B cell (primary cell): Measurements from ENCODE around the gene VASN. TPM values are rescaled to one million over a fixed set of nuclear protein-coding genes. Genes with fewer than 3 reads are reported as not detected.

Source experiments
- ATAC-seq: fragments of 200-7000 bp; cut with Tn5 transposase; one replicate; pipeline ENCODE4 v1.10.0; 2021; ENCODE audit warnings: low read depth, mild to moderate bottlenecking, moderate number of reproducible peaks, moderate library complexity
- CTCF ChIA-PET: fragments of 350-600 bp; sonication (Branson Sonifier 250); formaldehyde crosslinking; loops from one replicate; lab custom pipeline; 2021; ENCODE audit warnings: antibody characterized with exemption, inconsistent platforms; lab: Charles Lee
- POLR2A ChIA-PET: fragments of 350-600 bp; sonication (Branson Sonifier 250); formaldehyde crosslinking; loops from one replicate; lab custom pipeline; 2021; ENCODE audit warnings: antibody characterized with exemption; lab: Charles Lee
- DNase-seq: peaks from one replicate; pipeline ENCODE4 v3.0.0; 2013
- H2AFZ ChIP-seq: 2 replicates; pipeline ENCODE4 v1.6.1; 2012; ENCODE audit warnings: mild to moderate bottlenecking, low read depth, low read length; ENCODE audit not compliant: insufficient read depth, poor library complexity, severe bottlenecking
- H3K27ac ChIP-seq, 2 donors: 1 replicate in 1 of 2; 2 replicates in 1 of 2; pipeline ENCODE4 v1.5.1; 2012 to 2013; ENCODE audit warnings: low read length in 2 of 2, mild to moderate bottlenecking in 2 of 2, moderate library complexity in 1 of 2
- H3K27me3 ChIP-seq, 4 experiments: fragments of 200-600 bp in 1 of 4; sonication (generic) in 1 of 4; replicated peaks in 1 of 4; 1 replicate in 2 of 4; 2 replicates in 2 of 4; pipeline versions ENCODE4 v1.6.1 to v1.7.0; 2013 to 2016; ENCODE audit warnings: low read length in 3 of 4, mild to moderate bottlenecking in 2 of 4, mixed read lengths in 1 of 4, moderate library complexity in 1 of 4; ENCODE audit not compliant: insufficient read depth in 4 of 4, control insufficient read depth in 3 of 4; ENCODE audit errors: control extremely low read depth in 1 of 4
- H3K36me3 ChIP-seq, 2 experiments: replicated peaks in 1 of 2; 1 replicate in 1 of 2; 2 replicates in 1 of 2; pipeline versions ENCODE4 v1.6.1 to v1.7.1; 2013; ENCODE audit warnings: low read length in 1 of 2; ENCODE audit not compliant: insufficient read depth in 2 of 2, control insufficient read depth in 1 of 2; ENCODE audit errors: control extremely low read depth in 1 of 2, extremely low read depth in 1 of 2
- H3K4me1 ChIP-seq, 2 donors: fragments of 200-600 bp in 1 of 2; sonication (generic) in 1 of 2; 1 replicate in 1 of 2; 2 replicates in 1 of 2; pipeline versions ENCODE4 v1.5.1 to v1.6.1; 2013 to 2017; ENCODE audit warnings: low read length in 2 of 2; ENCODE audit not compliant: control insufficient read depth in 2 of 2, insufficient read depth in 2 of 2
- H3K4me2 ChIP-seq: replicated peaks from 2 replicates; pipeline ENCODE3; 2012; ENCODE audit warnings: mild to moderate bottlenecking, low read depth, low read length; ENCODE audit not compliant: poor library complexity, severe bottlenecking
- H3K4me3 ChIP-seq, 5 experiments: fragments of 200-600 bp in 1 of 5; sonication (generic) in 1 of 5; 1 replicate in 3 of 5; 2 replicates in 2 of 5; pipeline versions ENCODE4 v1.5.1 to v1.7.0; 2011 to 2016; ENCODE audit warnings: low read length in 4 of 5, mild to moderate bottlenecking in 4 of 5, low read depth in 2 of 5, control low read depth in 1 of 5, moderate library complexity in 1 of 5; ENCODE audit not compliant: insufficient read depth in 1 of 5; ENCODE audit errors: control extremely low read depth in 1 of 5, extremely low read depth in 1 of 5
- H3K79me2 ChIP-seq: fragments of 200-600 bp; sonication (generic); one replicate; pipeline ENCODE4 v1.6.0; 2016; ENCODE audit warnings: low read length; ENCODE audit not compliant: control insufficient read depth, insufficient read depth
- H3K9ac ChIP-seq: fragments of 200-600 bp; sonication (generic); 2 replicates; pipeline ENCODE4 v1.6.1; 2017; ENCODE audit warnings: mild to moderate bottlenecking, low read length, moderate library complexity
- H3K9me3 ChIP-seq, 3 donors: one replicate each; pipeline versions ENCODE4 v1.6.1 to v1.7.1; 2013; ENCODE audit warnings: low read length in 2 of 3; ENCODE audit not compliant: control insufficient read depth in 2 of 3, insufficient read depth in 1 of 3; ENCODE audit errors: control extremely low read depth in 1 of 3
- H4K20me1 ChIP-seq: 2 replicates; pipeline ENCODE4 v1.6.0; 2012; ENCODE audit warnings: mild to moderate bottlenecking, low read length; ENCODE audit not compliant: insufficient read depth, control insufficient read depth, poor library complexity, severe bottlenecking
- H3K27ac Mint-ChIP-seq: one replicate; pipeline ENCODE4 v1.8.0; 2021; ENCODE audit warnings: mixed read lengths
- H3K27me3 Mint-ChIP-seq: one replicate; pipeline ENCODE4 v1.8.0; 2021; ENCODE audit warnings: mixed read lengths
- H3K4me1 Mint-ChIP-seq: one replicate; pipeline ENCODE4 v1.8.0; 2021; ENCODE audit warnings: mixed read lengths
- H3K4me3 Mint-ChIP-seq: one replicate; pipeline ENCODE4 v1.8.0; 2021; ENCODE audit warnings: mixed read lengths
- H3K9me3 Mint-ChIP-seq: one replicate; pipeline ENCODE4 v1.8.0; 2022; ENCODE audit warnings: mixed read lengths; ENCODE audit not compliant: insufficient read depth
- CTCF ChIP-seq: fragments of 200-600 bp; IDR thresholded peaks from one replicate; pipeline ENCODE4 v1.8.0; 2022; ENCODE audit warnings: antibody characterized with exemption, mild to moderate bottlenecking
- EZH2 ChIP-seq: IDR thresholded peaks from 2 replicates; pipeline ENCODE4 v1.6.1; 2012; ENCODE audit warnings: borderline replicate concordance, low read depth, mild to moderate bottlenecking, moderate library complexity, low read length; ENCODE audit not compliant: insufficient read depth, poor library complexity, severe bottlenecking
- WGBS: methylation state at CpG from one replicate; pipeline ENCODE4 v1.1.5; 2013; ENCODE audit warnings: missing lambda C conversion rate; ENCODE audit not compliant: insufficient coverage; 5-methylcytosine and 5-hydroxymethylcytosine counted together
- intact Hi-C: fragments of 100-400 bp; cut with micrococcal nuclease; formaldehyde crosslinking; loops from one replicate; pipeline ENCODE4 v1.10.0; 2022
- polyA plus RNA-seq: library from polyadenylated mRNA; depleted of rRNA; stranded (reverse); fragments of >200 nt; gene quantifications from 2 replicates; pipeline ENCODE4 v1.2.3, GENCODE V29; 2012
- total RNA-seq, 2 donors: library from RNA; stranded (reverse); fragments of 120-200 nt in 1 of 2; gene quantifications; 1 replicate in 1 of 2; 2 replicates in 1 of 2; pipeline versions ENCODE4 v1.2.3 to v1.2.4, GENCODE V29; 2013 to 2022

The VASN gene
- total and polyA plus RNA-seq, 2 donors (not counting 1 experiment from before 2014, with no cell fraction given), result 0.57 to 0.76 TPM

DNA sequence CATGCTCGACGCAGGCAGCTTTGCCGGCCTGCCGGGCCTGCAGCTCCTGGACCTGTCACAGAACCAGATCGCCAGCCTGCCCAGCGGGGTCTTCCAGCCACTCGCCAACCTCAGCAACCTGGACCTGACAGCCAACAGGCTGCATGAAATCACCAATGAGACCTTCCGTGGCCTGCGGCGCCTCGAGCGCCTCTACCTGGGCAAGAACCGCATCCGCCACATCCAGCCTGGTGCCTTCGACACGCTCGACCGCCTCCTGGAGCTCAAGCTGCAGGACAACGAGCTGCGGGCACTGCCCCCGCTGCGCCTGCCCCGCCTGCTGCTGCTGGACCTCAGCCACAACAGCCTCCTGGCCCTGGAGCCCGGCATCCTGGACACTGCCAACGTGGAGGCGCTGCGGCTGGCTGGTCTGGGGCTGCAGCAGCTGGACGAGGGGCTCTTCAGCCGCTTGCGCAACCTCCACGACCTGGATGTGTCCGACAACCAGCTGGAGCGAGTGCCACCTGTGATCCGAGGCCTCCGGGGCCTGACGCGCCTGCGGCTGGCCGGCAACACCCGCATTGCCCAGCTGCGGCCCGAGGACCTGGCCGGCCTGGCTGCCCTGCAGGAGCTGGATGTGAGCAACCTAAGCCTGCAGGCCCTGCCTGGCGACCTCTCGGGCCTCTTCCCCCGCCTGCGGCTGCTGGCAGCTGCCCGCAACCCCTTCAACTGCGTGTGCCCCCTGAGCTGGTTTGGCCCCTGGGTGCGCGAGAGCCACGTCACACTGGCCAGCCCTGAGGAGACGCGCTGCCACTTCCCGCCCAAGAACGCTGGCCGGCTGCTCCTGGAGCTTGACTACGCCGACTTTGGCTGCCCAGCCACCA lies 9.7 kb downstream of the VASN start:
- no peak overlapping the region for H3K9ac ChIP-seq
- POLR2A ChIA-PET, result no interaction called here
- TF ChIP-seq EZH2, result no peak
- no peak for TF ChIP-seq CTCF

More for the DNA sequence above, 9.7 kb downstream of the VASN start:
- Histone ChIP-seq H3K27me3 (no peaks in the 10 kb centered on the region), H3K4me2 (no peak overlapping the region), H3K79me2 (peaks cover 31% of the 10 kb centered on the region), H4K20me1 (peaks cover 96% of the 10 kb centered on the region), H3K27ac (no peak overlapping the region), H3K4me3 (no peak overlapping the region), H3K4me1 (no peaks in the 10 kb centered on the region), H2AFZ (no peak overlapping the region), H3K9me3 (no peaks in the 10 kb centered on the region), H3K36me3 (peaks cover 0 to 50% of the 10 kb centered on the region in 2 experiments)
- Mint-ChIP-seq H3K4me1 (peaks cover 2% of the 10 kb centered on the region), H3K9me3 (no peaks in the 10 kb centered on the region), H3K4me3 (no peak overlapping the region), H3K27me3 (no peaks in the 10 kb centered on the region), H3K27ac (no peak overlapping the region)
- ATAC-seq (no peak), DNase-seq (no peak)
- 97% methylated on average over 59 of the region's 59 CpGs for WGBS
- intact Hi-C loops, result no loop called here
- CTCF ChIA-PET, result interaction anchor here (1.0 kb wide), 1 partner anchor 16 kb away, joined by 3 read pairs; no protein-coding TSS in a partner anchor
